Testis (tissue), 3 donors: ENCODE data around the gene DST. TPM values are rescaled to one million over a fixed set of nuclear protein-coding genes. Genes with fewer than 3 reads are reported as not detected.
A peak's percentile ranks its signal among the peaks of the same experiment; 100 is the strongest.

Source experiments
- DNase-seq: peaks from one replicate; pipeline ENCODE4 v3.0.0-alpha.2; 2019
- H3K27ac ChIP-seq, 2 donors: fragments of 200-600 bp; sonication (generic); one replicate each; pipeline ENCODE4 v1.5.1; 2019
- H3K27me3 ChIP-seq: fragments of 200-600 bp; sonication (generic); one replicate; pipeline ENCODE4 v1.5.1; 2019
- H3K36me3 ChIP-seq: fragments of 200-600 bp; sonication (generic); one replicate; pipeline ENCODE4 v1.5.1; 2017; ENCODE audit warnings: low read depth; ENCODE audit errors: missing control alignments
- H3K4me1 ChIP-seq: fragments of 200-600 bp; sonication (generic); one replicate; pipeline ENCODE4 v1.5.1; 2019
- H3K4me3 ChIP-seq, 2 donors: fragments of 200-600 bp; sonication (generic); one replicate each; pipeline ENCODE4 v1.5.1; 2017 to 2019
- H3K9me3 ChIP-seq: fragments of 200-600 bp; sonication (generic); one replicate; pipeline ENCODE4 v1.5.1; 2017
- POLR2A ChIP-seq: fragments of 450-650 bp; IDR thresholded peaks from one replicate; pipeline ENCODE4 v1.6.1; 2017; ENCODE audit warnings: antibody characterized with exemption, mild to moderate bottlenecking, moderate library complexity
- WGBS, 2 donors: methylation state at CpG; one replicate each; pipeline ENCODE4 v1.1.5; 2018; 5-methylcytosine and 5-hydroxymethylcytosine counted together
- intact Hi-C: fragments of 100-400 bp; cut with DNase I; formaldehyde crosslinking; loops from one replicate; pipeline ENCODE4 v1.15.1; 2023; ENCODE audit warnings: low total_unique reads
- polyA plus RNA-seq: library from polyadenylated mRNA; stranded (reverse); fragments of 350-450 nt; fragmentation: Illumina TruSeq; extraction: RNeasy Lipid Tissue Mini Kit (QIAGEN cat#74804); gene quantifications from one replicate; pipeline ENCODE4 v1.2.3, GENCODE V29; 2014; ENCODE audit warnings: low read depth, low replicate concordance; ENCODE audit not compliant: insufficient read depth
- total RNA-seq, 2 donors: library from RNA; depleted of rRNA; stranded (reverse); fragments of >200 nt; gene quantifications; one replicate each; pipeline ENCODE4 v1.2.3, GENCODE V29; 2016
- TF ChIP-seq, protein P1 (sequence below), 3 experiments: fragments of 450-650 bp in 2 of 3; fragments of 200-600 bp in 1 of 3; sonication (generic) in 1 of 3; IDR thresholded peaks; one replicate each; pipeline ENCODE4 v1.5.1; 2016 to 2019; ENCODE audit warnings: antibody characterized with exemption in 3 of 3, mild to moderate bottlenecking in 2 of 3, moderate library complexity in 1 of 3

Gene DST
- total and polyA plus RNA-seq, 3 donors from 2014 or later, result 94.8 to 221 (median 175) TPM

DNA sequence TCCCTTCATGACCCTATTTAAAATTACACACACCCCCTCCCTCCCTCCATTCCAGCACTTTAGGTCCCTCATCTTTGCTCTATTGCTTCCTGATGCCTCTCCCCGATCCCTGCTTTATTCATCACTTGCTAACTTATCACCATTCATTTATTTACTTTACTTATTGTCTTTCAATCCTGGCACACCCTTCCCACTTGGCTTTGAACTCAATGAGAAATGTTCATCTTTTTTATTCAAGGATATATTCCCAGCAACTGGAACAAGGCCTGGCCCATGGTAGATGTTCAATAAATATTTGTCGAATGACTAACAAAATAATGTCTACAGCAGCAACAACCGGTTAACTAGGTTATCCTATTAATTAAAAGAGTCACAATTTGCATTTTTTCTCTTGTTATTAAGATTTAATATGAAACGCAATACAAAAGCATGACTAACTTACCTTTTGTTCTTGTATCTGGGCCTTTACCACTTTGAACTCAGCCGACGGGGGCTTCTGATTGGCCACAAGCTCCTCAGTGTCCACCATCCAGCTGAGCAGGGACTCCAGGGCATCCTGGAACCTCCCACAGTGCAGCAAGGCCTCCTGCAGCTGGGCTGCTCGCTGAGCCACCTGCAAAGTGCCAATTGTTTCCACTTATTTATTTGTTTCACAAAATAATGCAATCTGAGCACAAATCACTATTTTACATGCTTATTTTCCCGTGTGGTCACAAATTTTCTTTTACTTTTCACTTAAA lies 107.8 kb downstream of the DST start:
- DNase-seq, result peak; percentile 37
- H3K4me3 ChIP-seq, result no peak overlapping the region
- H3K27me3 ChIP-seq, result no peaks in the 10 kb centered on the region
- H3K27ac ChIP-seq, result peak overlapping the region; percentile 7 to 33
- 78 to 81% methylated on average over 8 of the region's 8 CpGs for WGBS, 2 donors
- H3K4me1 ChIP-seq, result peaks cover 33% of the 10 kb centered on the region
- no peaks in the 10 kb centered on the region for H3K9me3 ChIP-seq
- intact Hi-C loops, result no loop called here
- no peak for TF ChIP-seq POLR2A
- TF ChIP-seq, protein P1, sequence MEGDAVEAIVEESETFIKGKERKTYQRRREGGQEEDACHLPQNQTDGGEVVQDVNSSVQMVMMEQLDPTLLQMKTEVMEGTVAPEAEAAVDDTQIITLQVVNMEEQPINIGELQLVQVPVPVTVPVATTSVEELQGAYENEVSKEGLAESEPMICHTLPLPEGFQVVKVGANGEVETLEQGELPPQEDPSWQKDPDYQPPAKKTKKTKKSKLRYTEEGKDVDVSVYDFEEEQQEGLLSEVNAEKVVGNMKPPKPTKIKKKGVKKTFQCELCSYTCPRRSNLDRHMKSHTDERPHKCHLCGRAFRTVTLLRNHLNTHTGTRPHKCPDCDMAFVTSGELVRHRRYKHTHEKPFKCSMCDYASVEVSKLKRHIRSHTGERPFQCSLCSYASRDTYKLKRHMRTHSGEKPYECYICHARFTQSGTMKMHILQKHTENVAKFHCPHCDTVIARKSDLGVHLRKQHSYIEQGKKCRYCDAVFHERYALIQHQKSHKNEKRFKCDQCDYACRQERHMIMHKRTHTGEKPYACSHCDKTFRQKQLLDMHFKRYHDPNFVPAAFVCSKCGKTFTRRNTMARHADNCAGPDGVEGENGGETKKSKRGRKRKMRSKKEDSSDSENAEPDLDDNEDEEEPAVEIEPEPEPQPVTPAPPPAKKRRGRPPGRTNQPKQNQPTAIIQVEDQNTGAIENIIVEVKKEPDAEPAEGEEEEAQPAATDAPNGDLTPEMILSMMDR (IDR thresholded peaks at IDR 0.05), result no peak
- H3K36me3 ChIP-seq, result no peaks in the 10 kb centered on the region

DNA sequence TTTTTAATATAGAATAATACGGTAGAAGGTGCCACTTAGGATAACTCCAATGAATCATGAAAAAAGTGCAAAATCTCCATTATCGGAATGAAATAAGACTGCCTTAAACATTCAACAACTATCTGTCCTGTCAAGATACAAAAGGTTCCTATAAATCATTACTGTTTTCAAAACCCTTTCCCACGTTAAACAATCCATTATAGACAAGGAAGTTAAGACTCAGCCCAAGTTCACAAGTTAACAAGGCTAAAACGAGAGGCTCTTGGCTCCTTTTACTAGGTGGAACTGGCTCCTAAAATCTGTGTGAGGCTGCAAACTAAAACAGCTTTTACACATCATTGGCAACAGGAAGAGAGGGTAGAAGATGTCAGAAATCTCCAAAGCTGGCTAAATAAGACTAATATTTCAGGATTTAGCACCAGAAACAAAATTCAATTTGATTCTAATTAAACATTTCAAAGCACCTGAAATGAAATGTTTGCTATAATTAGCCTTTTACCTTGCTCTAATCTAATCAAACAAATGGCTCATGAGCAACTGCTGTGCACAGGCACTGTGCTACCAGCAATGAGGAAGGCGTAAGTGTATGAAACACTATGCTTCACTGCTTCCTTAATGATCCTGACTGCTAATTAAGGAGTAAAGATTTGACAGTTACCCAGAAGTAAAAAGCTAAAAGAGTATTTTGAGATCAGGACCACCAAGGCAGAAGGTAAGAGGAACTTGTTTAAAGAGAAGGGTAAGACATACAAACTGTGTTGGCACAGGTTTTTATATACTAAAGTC lies 109.7 kb downstream of the DST start:
- intact Hi-C loops, result no loop called here
- WGBS, 2 donors, result 69 to 72% methylated on average over 5 of the region's 5 CpGs
- Histone ChIP-seq H3K27me3 (no peaks in the 10 kb centered on the region), H3K27ac (no peak overlapping the region), H3K9me3 (no peaks in the 10 kb centered on the region), H3K36me3 (no peaks in the 10 kb centered on the region), H3K4me1 (peaks cover 31% of the 10 kb centered on the region), H3K4me3 (no peak overlapping the region)
- TF ChIP-seq, protein P1 (IDR thresholded peaks at IDR 0.05), result no peak
- no peak for TF ChIP-seq POLR2A
- DNase-seq, result no peak

DNA sequence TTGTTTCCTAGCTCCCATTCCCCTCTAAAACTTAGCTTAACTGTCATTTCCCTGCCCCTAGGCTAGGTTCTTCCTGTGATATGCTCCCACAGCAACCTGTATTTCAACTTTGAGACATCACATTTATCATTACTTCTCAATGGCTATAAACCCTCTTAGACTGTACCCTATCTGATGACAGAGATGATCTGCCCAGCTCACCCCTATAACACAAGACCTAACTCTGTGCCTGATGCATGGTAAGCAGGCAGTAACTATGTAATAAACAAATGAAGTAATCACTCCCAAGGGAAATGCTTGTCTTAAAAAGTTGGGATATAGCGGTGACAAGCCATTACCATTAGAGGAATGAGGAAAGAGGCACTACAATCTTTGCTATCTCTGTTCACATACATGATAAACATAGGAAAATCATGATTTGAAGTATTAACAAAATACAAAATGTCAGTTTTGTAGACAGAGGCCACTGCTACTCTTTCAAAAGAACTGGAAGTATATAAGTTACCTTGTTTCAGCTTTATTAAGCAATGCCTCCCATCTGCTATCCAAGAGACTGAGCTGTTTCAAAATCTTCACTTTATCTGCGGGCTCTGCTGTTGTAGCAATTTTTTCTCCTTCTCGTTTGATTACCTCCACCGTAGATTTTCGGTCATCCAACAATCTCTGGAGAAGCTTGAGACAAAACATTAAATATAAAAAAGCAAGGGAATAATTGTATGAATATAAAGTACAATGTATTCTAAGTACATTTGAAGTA lies 110.7 kb downstream of the DST start:
- intact Hi-C loops, result no loop called here
- Histone ChIP-seq H3K4me1 (peaks cover 22% of the 10 kb centered on the region), H3K36me3 (no peaks in the 10 kb centered on the region), H3K27ac (peak overlapping the region; percentile 36 to 38), H3K4me3 (no peak overlapping the region), H3K9me3 (no peaks in the 10 kb centered on the region), H3K27me3 (no peaks in the 10 kb centered on the region)
- no peak for DNase-seq
- TF ChIP-seq POLR2A, result no peak
- TF ChIP-seq, protein P1 (IDR thresholded peaks at IDR 0.05), result no peak
- WGBS, 2 donors, result 65 to 76% methylated on average over 5 of the region's 5 CpGs

DNA sequence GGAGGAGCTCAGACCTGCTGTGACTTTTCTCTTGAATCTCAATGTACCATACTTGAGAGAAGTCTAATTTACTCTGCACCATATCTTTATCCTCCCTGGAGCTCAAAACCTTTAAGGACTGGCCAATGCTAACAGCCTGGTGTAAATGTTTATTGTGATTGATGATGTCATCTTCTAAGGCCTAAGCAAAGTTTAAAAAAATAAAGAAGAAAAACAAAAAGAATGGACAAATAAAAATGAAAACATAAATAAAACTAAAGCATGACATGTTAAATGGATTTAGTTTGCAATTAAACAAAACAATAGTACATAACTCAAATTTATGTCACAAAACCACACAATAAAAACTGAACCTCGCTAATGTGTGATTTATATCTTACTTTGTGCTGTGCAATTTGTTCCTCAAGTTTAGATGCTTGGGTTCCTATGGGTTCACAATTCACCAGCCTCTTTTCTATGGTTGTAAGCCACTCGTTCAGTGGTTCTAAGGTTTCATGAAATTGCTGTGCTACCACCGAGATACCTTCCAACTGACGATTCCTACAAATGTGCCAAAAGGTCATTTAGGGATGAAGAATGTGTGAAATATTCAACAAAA lies 113.0 kb downstream of the DST start:
- no peak for TF ChIP-seq POLR2A
- TF ChIP-seq, protein P1 (IDR thresholded peaks at IDR 0.05), result no peak
- whole genome bisulfite sequencing, 2 donors, result 87 to 96% methylated on average over 4 of the region's 4 CpGs
- Histone ChIP-seq H3K4me3 (no peak overlapping the region), H3K27me3 (no peaks in the 10 kb centered on the region), H3K9me3 (no peaks in the 10 kb centered on the region), H3K27ac (no peak overlapping the region), H3K4me1 (peaks cover 26% of the 10 kb centered on the region), H3K36me3 (no peaks in the 10 kb centered on the region)
- intact Hi-C loops, result no loop called here
- DNase-seq, result no peak
